Mesodermal cell (in vitro differentiated cells): ENCODE results near the gene JMJD4.

Experiments
- H3K27ac ChIP-seq: 2 replicates; pipeline ENCODE4 v1.7.0; 2013; ENCODE audit warnings: mild to moderate bottlenecking, low read depth, low read length, moderate library complexity; ENCODE audit not compliant: severe bottlenecking
- H3K36me3 ChIP-seq: 2 replicates; pipeline ENCODE4 v1.7.1; 2013; ENCODE audit warnings: mild to moderate bottlenecking, low read length, moderate library complexity; ENCODE audit not compliant: control insufficient read depth, insufficient read depth
- H3K4me1 ChIP-seq: one replicate; pipeline ENCODE4 v1.7.1; 2013; ENCODE audit warnings: mild to moderate bottlenecking, low read length; ENCODE audit not compliant: insufficient read depth, control insufficient read depth, poor library complexity, severe bottlenecking
- H3K4me3 ChIP-seq: 2 replicates; pipeline ENCODE4 v1.7.0; 2013; ENCODE audit warnings: low read length, control low read depth, mild to moderate bottlenecking; ENCODE audit not compliant: insufficient read depth, poor library complexity, severe bottlenecking; ENCODE audit errors: extremely low read depth
- H3K9me3 ChIP-seq: 2 replicates; pipeline ENCODE4 v1.7.1; 2013; ENCODE audit warnings: mild to moderate bottlenecking, low read length, moderate library complexity; ENCODE audit not compliant: control insufficient read depth
- WGBS, 2 experiments: methylation state at CpG; one replicate each; pipeline ENCODE4 v1.1.5; 2013; ENCODE audit warnings: missing lambda C conversion rate in 2 of 2; ENCODE audit not compliant: insufficient coverage in 2 of 2; 5-methylcytosine and 5-hydroxymethylcytosine counted together

The JMJD4 gene

GRCh38 chr1:227760377-227760776 lies 25.3 kb upstream of the JMJD4 start:
- H3K27ac ChIP-seq: no peak overlapping the region
- 100% methylated on average over 1 to 6 of the region's 9 CpGs for WGBS, 2 experiments

DNA sequence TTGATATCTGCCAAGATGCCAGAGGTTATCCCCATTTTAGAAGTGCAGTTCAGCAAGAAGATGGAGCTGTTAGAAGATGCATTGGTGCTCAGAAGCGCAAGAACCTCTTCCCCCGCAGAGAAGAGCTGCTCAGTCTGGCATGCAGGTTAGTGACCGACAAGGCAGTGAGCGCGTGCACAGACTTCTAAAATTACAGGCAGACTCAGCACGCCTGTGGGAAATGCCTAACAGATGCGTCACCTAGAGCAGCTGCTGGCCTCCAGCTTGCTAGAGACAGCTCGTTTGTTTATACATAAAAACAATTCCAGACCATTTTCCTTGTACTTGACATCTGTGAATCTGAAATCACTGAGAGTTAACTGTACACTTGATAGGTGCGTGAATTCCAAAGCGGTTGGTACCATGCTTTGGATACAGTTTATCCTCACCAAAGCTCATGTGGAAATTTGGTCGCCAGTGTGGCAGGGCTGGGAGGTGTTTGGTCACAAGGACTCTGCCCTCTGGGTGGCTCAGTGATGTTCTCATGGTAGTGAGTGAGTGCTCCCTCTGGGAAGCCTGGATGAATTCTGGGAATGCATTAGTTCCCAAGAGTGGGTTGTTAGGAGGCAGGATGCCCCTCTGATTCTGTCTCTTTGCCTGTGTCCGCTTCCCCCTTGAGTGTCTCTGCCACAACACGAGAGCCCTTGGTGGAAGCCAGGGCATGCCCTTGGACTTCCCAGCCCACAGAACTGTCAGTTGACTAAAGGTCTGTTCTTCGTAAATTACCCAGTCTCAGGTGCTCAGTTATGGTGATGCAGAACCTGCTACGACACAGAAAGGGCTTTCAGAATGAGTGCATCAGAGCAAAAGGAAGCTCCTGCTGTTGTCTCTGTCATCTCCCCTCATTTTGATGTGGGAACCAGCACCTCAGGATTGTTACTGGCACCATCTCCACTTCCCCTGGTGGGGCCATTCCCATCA lies 24.5 kb upstream of the JMJD4 start:
- no peak overlapping the region for H3K4me3 ChIP-seq
- peaks cover 45% of the 10 kb centered on the region for H3K4me1 ChIP-seq
- H3K27ac ChIP-seq: peak overlapping the region; percentile 76
- H3K36me3 ChIP-seq: peaks cover 70% of the 10 kb centered on the region
- no peaks in the 10 kb centered on the region for H3K9me3 ChIP-seq
- WGBS, 2 experiments: 83 to 88% methylated on average over 14 to 15 of the region's 15 CpGs

More at GRCh38 chr1:227760377-227760776, 25.3 kb upstream of the JMJD4 start:
- Histone ChIP-seq H3K9me3 (no peaks in the 10 kb centered on the region), H3K4me1 (peaks cover 45% of the 10 kb centered on the region), H3K36me3 (peaks cover 74% of the 10 kb centered on the region), H3K4me3 (no peak overlapping the region)

DNA sequence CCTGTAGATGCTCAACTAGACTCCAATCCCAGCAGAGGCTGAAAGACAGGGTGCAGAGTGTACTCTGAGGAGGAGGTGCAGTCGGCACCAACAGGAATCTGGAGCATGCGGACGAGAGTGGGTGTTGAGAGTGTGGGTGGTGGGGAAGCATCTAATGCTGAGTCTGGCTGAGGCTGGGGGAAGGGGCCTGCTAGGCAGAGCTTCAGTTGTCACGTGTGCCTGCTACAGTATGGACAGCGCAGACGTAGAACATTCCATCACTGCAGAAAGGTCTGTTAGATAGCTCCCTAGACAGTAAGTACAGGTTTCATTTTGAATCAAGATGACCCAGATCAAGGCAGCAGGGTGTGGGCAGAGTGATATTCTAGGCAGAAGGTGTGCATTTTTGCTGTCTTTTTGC lies 23.3 kb upstream of the JMJD4 start:
- Histone ChIP-seq H3K27ac (peak overlapping the region; percentile 76), H3K4me1 (peaks cover 36% of the 10 kb centered on the region), H3K9me3 (no peaks in the 10 kb centered on the region), H3K4me3 (no peak overlapping the region), H3K36me3 (peaks cover 67% of the 10 kb centered on the region)
- WGBS, 2 experiments: 88 to 95% methylated on average over 5 to 6 of the region's 6 CpGs

DNA sequence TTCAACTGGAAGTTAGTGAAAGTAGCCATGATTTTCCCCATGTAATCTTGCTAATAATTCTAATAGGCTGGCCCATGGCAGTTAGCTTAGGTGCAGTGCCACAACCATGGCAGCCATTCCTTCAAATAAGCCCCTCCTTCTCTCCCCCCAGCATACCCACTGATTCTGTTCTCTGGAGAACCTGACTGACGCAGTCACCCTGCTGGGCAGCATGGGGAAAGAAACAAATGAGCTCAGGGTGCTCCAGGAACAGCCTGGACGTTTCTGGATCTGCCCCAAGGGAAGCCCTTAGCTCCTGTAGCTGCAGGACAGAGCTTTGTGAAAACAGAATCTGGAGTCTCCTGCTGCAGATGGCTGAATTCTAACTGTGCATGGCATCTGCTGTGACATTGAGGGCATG lies 22.7 kb upstream of the JMJD4 start:
- H3K36me3 ChIP-seq: peaks cover 69% of the 10 kb centered on the region

DNA sequence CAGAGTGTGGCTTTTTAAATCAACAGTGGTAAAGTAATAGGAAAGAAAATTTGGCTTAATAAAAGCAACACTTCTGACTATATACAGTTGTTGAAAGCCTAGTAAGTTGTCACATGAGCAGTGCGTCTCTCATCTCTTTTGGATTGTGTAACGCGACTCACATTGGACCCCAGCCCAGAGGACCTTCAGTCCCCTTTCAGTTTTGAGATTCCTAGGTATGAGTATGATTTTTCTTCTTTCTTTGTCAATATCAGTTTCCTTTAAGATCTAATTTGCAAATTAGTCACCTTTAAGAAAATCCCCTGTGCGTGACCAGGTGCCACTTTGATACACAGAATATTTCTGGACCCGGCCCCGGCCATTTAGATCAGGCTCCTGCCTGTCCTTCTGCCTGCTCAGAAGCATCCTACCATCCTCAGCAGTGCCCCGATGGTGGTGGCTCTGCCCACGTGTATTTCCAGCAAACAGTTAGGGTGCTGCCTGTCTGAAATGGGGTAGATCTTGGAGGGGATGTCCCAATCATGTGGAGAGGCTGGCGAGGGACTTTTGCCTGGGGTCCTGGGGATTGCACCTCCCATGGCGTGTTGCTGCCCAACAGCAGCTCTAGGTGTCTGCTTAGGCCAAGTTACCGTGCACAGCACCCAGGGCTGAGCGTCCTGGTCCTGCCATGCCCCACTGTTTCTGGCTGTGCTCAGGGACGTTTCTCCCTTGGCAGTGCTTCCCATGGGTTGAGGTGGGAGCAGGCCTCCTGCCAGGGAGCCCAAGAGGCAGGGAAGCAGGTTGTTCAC lies 21.3 kb upstream of the JMJD4 start:
- Histone ChIP-seq H3K9me3 (no peaks in the 10 kb centered on the region), H3K4me1 (peaks cover 27% of the 10 kb centered on the region), H3K36me3 (peaks cover 67% of the 10 kb centered on the region), H3K27ac (no peak overlapping the region), H3K4me3 (no peak overlapping the region)
- WGBS, 2 experiments: 95 to 98% methylated on average over 7 to 9 of the region's 13 CpGs

More for the DNA sequence above, 22.7 kb upstream of the JMJD4 start:
- WGBS, 2 experiments: 89 to 94% methylated on average over 1 to 2 of the region's 2 CpGs
- no peaks in the 10 kb centered on the region for H3K9me3 ChIP-seq
- H3K4me3 ChIP-seq: no peak overlapping the region
- H3K4me1 ChIP-seq: peaks cover 30% of the 10 kb centered on the region
- H3K27ac ChIP-seq: no peak overlapping the region

GRCh38 chr1:227754958-227755357 lies 19.9 kb upstream of the JMJD4 start:
- Histone ChIP-seq H3K4me1 (peaks cover 23% of the 10 kb centered on the region), H3K36me3 (peaks cover 67% of the 10 kb centered on the region), H3K27ac (no peak overlapping the region), H3K9me3 (no peaks in the 10 kb centered on the region), H3K4me3 (no peak overlapping the region)
- WGBS, 2 experiments: 93 to 97% methylated on average over 3 of the region's 4 CpGs

DNA sequence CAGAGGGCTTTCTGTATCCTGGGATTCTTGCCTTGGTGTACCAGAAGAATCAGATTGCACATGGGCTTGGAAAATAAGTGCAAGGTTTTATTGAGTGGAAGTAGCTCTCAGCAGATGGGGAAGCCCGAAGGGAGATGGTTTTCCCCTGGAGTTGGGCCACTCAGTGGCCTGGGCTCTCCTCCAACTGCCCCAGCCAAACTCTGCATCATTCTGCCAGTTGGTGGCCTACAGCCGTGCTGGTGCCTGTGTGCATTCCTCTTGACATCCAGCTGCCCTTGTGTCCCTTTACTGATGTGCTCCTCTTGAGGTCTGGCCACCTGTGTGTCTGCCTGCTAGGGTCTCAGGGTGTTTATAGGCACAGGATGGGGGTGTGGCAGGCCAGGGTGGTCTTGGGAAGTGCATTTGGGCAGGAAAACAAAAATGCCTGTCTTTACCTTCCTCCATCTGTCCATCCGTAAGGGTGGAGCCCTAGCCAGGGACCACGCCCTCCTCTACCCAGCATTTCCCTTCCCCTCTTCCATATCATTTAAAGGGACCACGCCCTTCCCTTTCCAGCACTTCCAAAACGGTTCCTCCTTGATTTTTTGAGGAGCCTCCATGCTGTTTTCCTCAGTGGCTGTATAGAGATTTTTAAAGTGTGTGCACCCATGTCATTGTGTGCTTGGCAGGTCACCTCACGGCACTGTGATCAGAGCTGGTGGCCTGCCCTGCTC lies 19.1 kb upstream of the JMJD4 start:
- 96 to 100% methylated on average over 4 to 6 of the region's 7 CpGs for WGBS, 2 experiments
- Histone ChIP-seq H3K9me3 (no peaks in the 10 kb centered on the region), H3K36me3 (peaks cover 67% of the 10 kb centered on the region), H3K4me1 (peaks cover 16% of the 10 kb centered on the region), H3K4me3 (no peak overlapping the region), H3K27ac (no peak overlapping the region)

DNA sequence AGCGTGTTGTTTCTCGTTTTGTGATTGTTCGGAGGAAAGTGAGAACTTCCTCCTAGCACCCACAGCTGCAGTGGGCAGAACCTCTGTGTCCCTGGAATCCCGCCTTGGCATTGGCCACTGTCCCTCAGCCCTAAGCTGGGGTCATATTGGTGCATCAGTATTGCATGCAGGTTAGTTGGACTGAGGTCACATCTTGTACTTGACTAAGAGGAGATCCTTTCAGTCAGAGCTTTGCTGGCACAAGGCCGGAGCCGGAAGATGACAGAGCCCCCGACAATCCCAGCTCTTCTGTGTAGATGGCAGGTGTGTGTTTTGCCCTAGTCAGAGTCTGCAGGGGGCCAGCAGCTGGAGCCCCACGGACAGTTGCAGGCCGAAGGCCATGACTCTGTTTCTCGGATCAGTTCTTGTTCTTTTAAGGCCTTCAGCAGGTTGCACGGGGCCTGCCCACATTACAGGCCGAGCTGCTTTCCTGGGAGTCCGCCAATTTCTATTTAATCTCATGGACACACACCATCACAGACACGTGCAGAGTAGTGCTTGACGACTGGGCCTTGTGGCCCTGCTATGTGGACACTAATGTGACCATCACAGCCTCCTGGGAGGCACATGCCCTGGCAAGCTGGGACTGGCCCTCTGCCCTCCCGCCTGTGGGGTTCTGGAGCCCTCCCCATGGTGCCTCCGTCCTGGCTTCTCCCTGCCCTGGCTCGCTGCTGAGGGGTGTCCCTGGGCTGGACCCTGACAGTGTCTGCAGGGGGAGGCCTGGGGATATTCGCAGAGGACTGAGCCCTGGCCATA lies 15.0 kb upstream of the JMJD4 start:
- H3K4me1 ChIP-seq: no peaks in the 10 kb centered on the region
- WGBS, 2 experiments: 93 to 99% methylated on average over 14 to 16 of the region's 19 CpGs
- no peak overlapping the region for H3K27ac ChIP-seq
- H3K9me3 ChIP-seq: no peaks in the 10 kb centered on the region
- no peak overlapping the region for H3K4me3 ChIP-seq
- peaks cover 62% of the 10 kb centered on the region for H3K36me3 ChIP-seq

GRCh38 chr1:227749225-227749624 lies 14.1 kb upstream of the JMJD4 start:
- Histone ChIP-seq H3K4me3 (no peak overlapping the region), H3K4me1 (no peaks in the 10 kb centered on the region), H3K9me3 (no peaks in the 10 kb centered on the region), H3K27ac (no peak overlapping the region), H3K36me3 (peaks cover 63% of the 10 kb centered on the region)
- WGBS, 2 experiments: 94 to 95% methylated on average over 5 to 6 of the region's 7 CpGs
